GM23248 (cell line): Measurements from ENCODE around the gene PRR33.
"Not testable (repeated sequence)": the region's sequence is repeated elsewhere in the genome, so short reads cannot be mapped to it uniquely, and the experiment has no call there.

Experiments
- EZH2 ChIP-seq: fragments of 200-600 bp; sonication (generic); IDR thresholded peaks from 2 replicates; pipeline ENCODE4 v1.6.1; 2018; ENCODE audit warnings: antibody characterized with exemption, mild to moderate bottlenecking; ENCODE audit not compliant: insufficient read depth, poor library complexity, severe bottlenecking
- EZH2phosphoT487 ChIP-seq: fragments of 200-600 bp; sonication (generic); IDR thresholded peaks from 2 replicates; pipeline ENCODE4 v1.6.1; 2018; ENCODE audit warnings: antibody characterized with exemption, moderate library complexity, mild to moderate bottlenecking, low read depth; ENCODE audit not compliant: insufficient read depth

DNA sequence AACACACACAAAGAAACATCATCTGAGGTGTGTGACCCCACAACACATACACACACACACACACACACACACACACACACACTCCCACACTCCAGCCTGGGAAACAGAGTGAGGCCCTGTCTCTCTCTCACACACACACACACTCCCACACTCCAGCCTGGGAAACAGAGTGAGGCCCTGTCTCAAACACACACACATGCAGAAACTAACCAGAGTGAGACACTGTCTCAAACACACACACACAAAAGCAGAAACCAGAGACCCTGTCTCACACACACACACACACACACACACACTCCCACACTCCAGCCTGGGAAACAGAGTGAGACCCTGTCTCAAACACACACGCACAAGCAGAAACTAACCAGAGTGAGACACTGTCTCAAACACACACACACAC, 48.1 kb upstream of the PRR33 start:
- not testable (repeated sequence) for TF ChIP-seq EZH2, EZH2phosphoT487
